ENCODE results near the gene YBX2.
"Not testable (repeated sequence)": the region's sequence is repeated elsewhere in the genome, so short reads cannot be mapped to it uniquely, and the experiment has no call there.

YBX2 gene

DNA sequence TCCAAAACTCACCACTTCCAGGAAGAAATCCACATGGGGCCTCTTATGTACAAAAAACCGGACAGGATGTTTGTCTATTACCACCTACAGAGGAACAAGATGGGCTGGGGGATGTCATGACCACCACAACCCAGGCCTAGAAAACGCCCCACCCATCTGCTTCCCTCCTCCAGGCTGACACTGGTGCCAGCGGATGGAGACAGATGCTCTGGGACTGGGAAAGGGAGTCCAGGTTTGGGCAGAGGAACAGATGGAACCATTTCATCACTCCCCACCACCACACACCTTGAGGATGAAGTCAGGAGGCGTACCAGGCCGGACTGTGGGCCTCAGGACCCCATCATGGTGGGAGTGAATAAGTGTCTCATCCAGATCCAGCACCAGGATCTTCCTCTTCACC is 47.7 kb downstream of the YBX2 start:
- Histone ChIP-seq H3K4me1 (ENCODE audit: control insufficient read depth, insufficient read depth, low read length, poor library complexity, severe bottlenecking) (peaks cover 27% of the 10 kb centered on the region), H3K4me3 (ENCODE audit: insufficient read depth, low read depth, low read length, poor library complexity, severe bottlenecking) (no peak overlapping the region), H3K27me3 (replicated peaks; ENCODE audit: control insufficient read depth, insufficient read depth, low read length, poor library complexity, severe bottlenecking) (no peaks in the 10 kb centered on the region), H3K9me3 (ENCODE audit: control insufficient read depth, low read length) (no peaks in the 10 kb centered on the region), H3K36me3 (ENCODE audit: control insufficient read depth, insufficient read depth, low read length) (peaks cover 20% of the 10 kb centered on the region), H3K27ac (ENCODE audit: insufficient read depth, low read length, poor library complexity, severe bottlenecking) (no peak overlapping the region)
- DNase-seq: no peak

DNA sequence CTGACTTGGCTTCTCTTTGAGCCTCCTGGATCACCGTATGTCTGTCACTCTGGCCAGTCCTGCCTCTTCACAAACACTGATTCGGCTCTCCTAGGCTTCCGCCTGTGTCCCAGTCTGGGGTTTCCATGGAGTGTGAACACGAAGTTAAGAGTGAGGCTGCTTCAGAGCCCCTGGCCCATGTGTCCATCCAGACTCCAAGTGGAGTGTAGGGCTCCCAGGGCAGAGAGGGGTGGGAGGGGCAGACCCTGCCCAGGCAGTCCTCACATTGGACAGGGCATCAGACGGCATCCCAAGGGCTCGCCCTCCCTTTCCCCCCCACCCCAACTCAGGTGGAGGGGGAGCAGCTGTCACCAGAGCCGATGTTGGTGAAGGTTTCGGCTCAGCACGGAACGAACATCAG is 50.6 kb downstream of the YBX2 start:
- not testable (repeated sequence) for DNase-seq; H3K4me3 ChIP-seq (ENCODE audit: insufficient read depth, low read depth, low read length, poor library complexity, severe bottlenecking); H3K27me3 ChIP-seq (replicated peaks; ENCODE audit: control insufficient read depth, insufficient read depth, low read length, poor library complexity, severe bottlenecking); H3K9me3 ChIP-seq (ENCODE audit: control insufficient read depth, low read length)
- H3K36me3 ChIP-seq (ENCODE audit: control insufficient read depth, insufficient read depth, low read length): peaks cover 27% of the 10 kb centered on the region
- H3K27ac ChIP-seq (ENCODE audit: insufficient read depth, low read length, poor library complexity, severe bottlenecking): peak overlapping the region; percentile 94
- H3K4me1 ChIP-seq (ENCODE audit: control insufficient read depth, insufficient read depth, low read length, poor library complexity, severe bottlenecking): peaks cover 26% of the 10 kb centered on the region

DNA sequence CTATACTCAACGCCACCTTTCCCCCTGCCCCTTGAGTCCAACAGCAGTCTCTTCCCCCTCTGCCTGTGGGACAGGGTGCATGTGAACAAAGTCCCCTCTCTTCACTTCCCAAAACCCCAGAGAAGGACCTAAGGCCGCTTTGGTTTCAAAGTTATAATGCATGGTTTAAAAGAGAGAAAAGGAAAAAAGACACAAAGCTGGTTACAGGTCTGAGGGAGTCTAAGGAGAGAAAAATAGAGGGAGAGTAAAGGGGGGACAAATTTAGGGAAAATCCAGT is 51.0 kb downstream of the YBX2 start:
- Histone ChIP-seq H3K27me3 (replicated peaks; ENCODE audit: control insufficient read depth, insufficient read depth, low read length, poor library complexity, severe bottlenecking) (no peaks in the 10 kb centered on the region), H3K36me3 (ENCODE audit: control insufficient read depth, insufficient read depth, low read length) (peaks cover 27% of the 10 kb centered on the region), H3K27ac (ENCODE audit: insufficient read depth, low read length, poor library complexity, severe bottlenecking) (peak overlapping the region; percentile 94), H3K9me3 (ENCODE audit: control insufficient read depth, low read length) (no peaks in the 10 kb centered on the region), H3K4me3 (ENCODE audit: insufficient read depth, low read depth, low read length, poor library complexity, severe bottlenecking) (peak overlapping the region; percentile 88), H3K4me1 (ENCODE audit: control insufficient read depth, insufficient read depth, low read length, poor library complexity, severe bottlenecking) (peaks cover 24% of the 10 kb centered on the region)
- no peak for DNase-seq

DNA sequence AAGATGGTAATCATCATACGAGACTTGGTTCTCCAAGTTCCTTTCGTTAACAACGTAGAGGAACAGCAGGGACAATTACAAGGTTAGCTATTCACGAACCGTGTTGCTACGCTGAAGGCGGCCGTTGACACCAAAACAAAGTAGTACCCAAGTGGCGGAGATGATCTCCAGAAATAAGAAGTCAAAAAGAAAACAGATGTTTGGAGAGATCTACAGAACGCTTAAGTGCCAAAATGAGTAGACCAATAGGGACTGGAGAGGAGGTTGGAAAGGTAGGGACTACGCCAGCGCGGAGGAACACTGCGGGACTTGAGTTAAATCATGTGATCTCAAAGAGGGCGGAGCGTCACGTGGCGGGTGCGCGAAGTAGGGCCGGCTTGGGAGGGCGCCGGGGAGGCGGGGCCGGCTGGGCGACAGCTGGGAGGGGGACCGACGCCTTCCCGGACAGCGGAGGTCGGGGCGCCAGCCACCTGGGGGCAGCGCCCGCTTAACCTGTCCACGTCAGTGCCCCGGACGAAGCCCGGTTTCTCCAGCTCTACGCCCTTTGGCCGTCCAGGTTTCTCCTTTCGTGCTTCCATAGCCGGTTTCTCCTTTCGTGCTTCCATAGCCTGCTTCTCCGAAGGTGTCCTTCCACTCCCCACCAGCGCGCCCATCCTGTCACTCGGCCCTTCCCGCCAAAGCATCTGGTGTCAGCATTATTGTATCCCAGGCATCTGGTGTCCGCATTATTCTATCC is 51.6 kb downstream of the YBX2 start:
- H3K4me3 ChIP-seq (ENCODE audit: insufficient read depth, low read depth, low read length, poor library complexity, severe bottlenecking): peak overlapping the region; percentile 88
- H3K36me3 ChIP-seq (ENCODE audit: control insufficient read depth, insufficient read depth, low read length): peaks cover 27% of the 10 kb centered on the region
- H3K9me3 ChIP-seq (ENCODE audit: control insufficient read depth, low read length): no peaks in the 10 kb centered on the region
- no peaks in the 10 kb centered on the region for H3K27me3 ChIP-seq (replicated peaks; ENCODE audit: control insufficient read depth, insufficient read depth, low read length, poor library complexity, severe bottlenecking)
- peak; percentile 88 to 93 (median 88) for DNase-seq
- peak overlapping the region; percentile 94 for H3K27ac ChIP-seq (ENCODE audit: insufficient read depth, low read length, poor library complexity, severe bottlenecking)
- H3K4me1 ChIP-seq (ENCODE audit: control insufficient read depth, insufficient read depth, low read length, poor library complexity, severe bottlenecking): peaks cover 24% of the 10 kb centered on the region

DNA sequence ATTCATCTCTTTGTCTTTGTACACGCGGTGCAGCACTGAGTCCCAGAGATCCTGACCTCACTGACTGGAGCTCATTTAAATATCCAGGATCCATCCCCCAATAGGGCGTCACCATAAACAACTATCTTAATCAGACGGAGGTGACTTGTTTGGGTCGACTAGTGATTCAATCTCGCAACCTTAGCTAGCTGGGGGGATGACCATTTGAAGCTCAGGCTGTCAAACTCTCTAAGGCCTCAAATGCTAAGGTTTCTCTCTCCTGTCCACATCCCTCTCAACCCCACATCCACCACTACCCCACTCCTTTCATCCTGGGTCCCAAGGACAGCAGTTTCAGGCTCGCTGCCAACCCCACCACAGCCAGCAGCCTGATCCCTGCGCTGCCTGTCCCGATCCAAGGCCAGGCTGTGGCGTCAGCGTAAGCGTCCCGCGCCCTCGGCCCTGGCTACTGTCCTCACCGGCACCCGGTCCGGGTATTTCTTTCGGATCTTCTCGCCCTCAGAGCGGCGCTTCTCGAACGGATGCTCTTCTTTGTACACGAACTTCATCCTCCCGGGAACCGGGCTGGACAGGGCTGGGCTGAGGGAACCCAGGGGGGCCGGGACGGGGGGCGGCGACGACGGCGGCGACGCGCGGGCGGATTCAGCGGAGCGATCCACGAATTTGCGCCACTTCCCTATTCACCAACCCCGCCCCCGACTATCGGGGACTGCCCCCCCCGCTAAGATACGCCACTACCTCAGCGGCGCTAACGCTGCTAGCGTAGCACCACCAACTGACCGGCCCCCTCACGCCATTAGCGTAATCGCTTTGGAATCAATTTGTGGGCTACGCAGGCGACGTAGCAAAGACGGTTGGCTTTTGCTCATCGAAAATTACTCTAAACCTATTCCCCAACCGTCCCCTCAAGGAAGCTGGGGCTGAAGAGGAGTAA is 52.4 kb downstream of the YBX2 start, which contains the start of gene GABARAP:
Gene GABARAP, minus strand, starts transcription at position 667 of the 934 bp plus-strand sequence. Its CDS starts 119 bp downstream, at position 548.
- Histone ChIP-seq H3K27ac (ENCODE audit: insufficient read depth, low read length, poor library complexity, severe bottlenecking) (peak within 1 kb of the TSS; percentile 94), H3K36me3 (ENCODE audit: control insufficient read depth, insufficient read depth, low read length) (peaks cover 27% of the 10 kb centered on the region), H3K9me3 (ENCODE audit: control insufficient read depth, low read length) (no peaks in the 10 kb centered on the region), H3K4me1 (ENCODE audit: control insufficient read depth, insufficient read depth, low read length, poor library complexity, severe bottlenecking) (peaks cover 31% of the 10 kb centered on the region), H3K4me3 (ENCODE audit: insufficient read depth, low read depth, low read length, poor library complexity, severe bottlenecking) (peak within 1 kb of the TSS; percentile 88), H3K27me3 (replicated peaks; ENCODE audit: control insufficient read depth, insufficient read depth, low read length, poor library complexity, severe bottlenecking) (no peaks in the 10 kb centered on the region)
- DNase-seq: peak; percentile 89 to 90 (median 90)

DNA sequence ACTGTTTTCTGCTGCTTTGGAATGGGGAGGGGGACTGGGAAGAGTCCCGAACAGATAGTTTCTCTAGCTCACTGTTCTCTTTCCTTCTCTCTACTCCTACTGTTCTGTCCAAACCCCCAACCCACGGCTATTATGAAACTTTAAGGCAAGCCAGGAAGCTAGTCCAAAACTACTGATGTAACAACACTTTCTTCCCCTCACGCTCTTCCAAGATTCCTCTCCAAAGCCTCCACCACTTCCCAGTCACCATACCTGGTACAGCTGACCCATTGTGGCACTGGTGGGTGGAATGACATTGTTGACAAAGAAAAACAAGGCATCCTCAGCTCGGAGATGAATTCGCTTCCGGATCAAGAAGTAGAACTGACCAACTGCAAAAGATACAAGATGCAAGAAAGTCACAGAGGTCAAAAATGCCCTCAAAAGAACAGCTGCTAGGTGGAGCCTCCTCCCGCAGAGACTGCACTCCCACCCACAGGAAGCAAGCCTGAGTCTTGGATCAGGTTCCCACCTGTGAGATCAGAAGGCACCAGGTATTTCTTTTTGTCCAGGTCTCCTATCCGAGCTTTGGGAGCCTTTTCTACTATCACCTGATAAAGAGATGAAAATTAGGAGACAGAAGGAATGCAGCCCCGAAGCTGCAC is 53.2 kb downstream of the YBX2 start:
- no peak for DNase-seq
- peak overlapping the region; percentile 88 for H3K4me3 ChIP-seq (ENCODE audit: insufficient read depth, low read depth, low read length, poor library complexity, severe bottlenecking)
- H3K36me3 ChIP-seq (ENCODE audit: control insufficient read depth, insufficient read depth, low read length): peaks cover 29% of the 10 kb centered on the region
- H3K4me1 ChIP-seq (ENCODE audit: control insufficient read depth, insufficient read depth, low read length, poor library complexity, severe bottlenecking): peaks cover 31% of the 10 kb centered on the region
- no peaks in the 10 kb centered on the region for H3K27me3 ChIP-seq (replicated peaks; ENCODE audit: control insufficient read depth, insufficient read depth, low read length, poor library complexity, severe bottlenecking)
- no peaks in the 10 kb centered on the region for H3K9me3 ChIP-seq (ENCODE audit: control insufficient read depth, low read length)
- peak overlapping the region; percentile 94 for H3K27ac ChIP-seq (ENCODE audit: insufficient read depth, low read length, poor library complexity, severe bottlenecking)

DNA sequence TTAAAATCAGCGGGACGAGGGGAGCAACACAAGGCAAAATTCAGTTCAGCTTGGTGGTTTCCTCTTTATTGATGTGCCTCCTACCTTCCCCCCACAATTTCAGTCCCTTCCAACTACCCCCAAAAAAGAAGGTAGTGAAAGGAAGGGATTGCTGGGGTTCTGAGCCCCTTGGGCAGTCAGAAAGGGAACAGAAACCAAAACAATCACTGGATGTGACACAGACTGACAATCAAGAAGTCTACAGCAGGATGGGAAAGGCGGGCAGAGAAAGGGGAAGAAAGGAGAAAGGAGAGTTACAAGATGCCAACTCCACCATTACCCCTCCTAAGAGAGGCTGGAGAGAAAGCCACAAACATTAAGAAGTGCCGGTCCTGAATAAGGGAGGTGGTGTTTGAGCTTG is 54.1 kb downstream of the YBX2 start:
- H3K4me3 ChIP-seq (ENCODE audit: insufficient read depth, low read depth, low read length, poor library complexity, severe bottlenecking): no peak overlapping the region
- H3K27ac ChIP-seq (ENCODE audit: insufficient read depth, low read length, poor library complexity, severe bottlenecking): no peak overlapping the region
- H3K4me1 ChIP-seq (ENCODE audit: control insufficient read depth, insufficient read depth, low read length, poor library complexity, severe bottlenecking): peaks cover 31% of the 10 kb centered on the region
- DNase-seq: no peak
- no peaks in the 10 kb centered on the region for H3K9me3 ChIP-seq (ENCODE audit: control insufficient read depth, low read length)
- H3K36me3 ChIP-seq (ENCODE audit: control insufficient read depth, insufficient read depth, low read length): peaks cover 29% of the 10 kb centered on the region
- H3K27me3 ChIP-seq (replicated peaks; ENCODE audit: control insufficient read depth, insufficient read depth, low read length, poor library complexity, severe bottlenecking): no peaks in the 10 kb centered on the region

DNA sequence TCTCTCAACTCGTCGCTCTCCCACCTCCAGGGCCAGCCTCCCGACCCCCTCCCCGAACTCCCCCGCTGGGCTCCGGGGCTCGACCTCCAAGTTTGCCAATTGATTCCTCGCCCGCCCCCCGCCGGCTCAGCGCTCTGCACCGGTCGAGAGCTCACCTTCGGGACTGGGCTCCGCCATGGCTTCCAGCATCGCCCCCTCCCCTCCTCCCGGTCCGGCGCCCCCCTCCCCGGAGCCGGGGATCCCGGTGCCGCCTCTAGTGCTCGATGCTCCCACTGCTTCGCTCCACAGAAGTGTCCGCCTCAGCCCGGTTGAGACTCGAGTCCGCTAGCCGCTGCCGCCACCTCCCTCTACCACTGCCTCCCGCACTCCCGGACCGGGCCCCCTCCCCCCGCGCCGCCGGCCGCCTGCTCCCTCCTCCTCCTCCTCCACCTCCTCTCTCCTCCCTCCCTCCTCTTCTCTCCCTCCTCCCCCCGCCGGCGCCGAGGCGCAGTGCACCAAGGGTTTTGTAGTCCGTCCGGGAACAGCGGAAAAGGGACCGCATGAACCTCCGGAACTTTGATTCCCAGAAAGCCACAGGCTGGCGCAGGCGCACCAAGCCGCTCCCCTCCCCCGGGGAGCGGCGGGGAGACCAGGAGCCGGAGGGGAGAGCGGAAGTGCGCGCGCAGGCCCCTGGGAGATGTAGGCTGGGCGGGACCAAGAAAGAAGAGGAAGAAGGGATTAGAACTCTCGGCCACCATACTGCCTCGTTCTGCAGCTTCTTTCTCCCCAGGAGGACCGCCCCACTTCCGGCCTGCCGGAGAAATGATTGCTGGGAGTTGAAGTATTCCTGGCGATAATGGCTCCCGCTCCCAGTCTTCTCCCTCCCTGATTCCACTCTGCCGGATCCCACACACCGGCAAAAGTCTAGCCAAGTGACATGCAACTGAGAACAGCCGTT is 55.1 kb downstream of the YBX2 start, which contains the start of gene PHF23:
Gene PHF23, minus strand, starts transcription at position 367 of the 937 bp plus-strand sequence. Its CDS starts 178 bp downstream, at position 189.
- no peaks in the 10 kb centered on the region for H3K9me3 ChIP-seq (ENCODE audit: control insufficient read depth, low read length)
- H3K4me3 ChIP-seq (ENCODE audit: insufficient read depth, low read depth, low read length, poor library complexity, severe bottlenecking): peak within 1 kb of the TSS; percentile 95
- H3K4me1 ChIP-seq (ENCODE audit: control insufficient read depth, insufficient read depth, low read length, poor library complexity, severe bottlenecking): peaks cover 40% of the 10 kb centered on the region
- H3K36me3 ChIP-seq (ENCODE audit: control insufficient read depth, insufficient read depth, low read length): peaks cover 23% of the 10 kb centered on the region
- peak within 1 kb of the TSS; percentile 89 for H3K27ac ChIP-seq (ENCODE audit: insufficient read depth, low read length, poor library complexity, severe bottlenecking)
- no peaks in the 10 kb centered on the region for H3K27me3 ChIP-seq (replicated peaks; ENCODE audit: control insufficient read depth, insufficient read depth, low read length, poor library complexity, severe bottlenecking)
- peak; percentile 96 to 97 (median 97) for DNase-seq

DNA sequence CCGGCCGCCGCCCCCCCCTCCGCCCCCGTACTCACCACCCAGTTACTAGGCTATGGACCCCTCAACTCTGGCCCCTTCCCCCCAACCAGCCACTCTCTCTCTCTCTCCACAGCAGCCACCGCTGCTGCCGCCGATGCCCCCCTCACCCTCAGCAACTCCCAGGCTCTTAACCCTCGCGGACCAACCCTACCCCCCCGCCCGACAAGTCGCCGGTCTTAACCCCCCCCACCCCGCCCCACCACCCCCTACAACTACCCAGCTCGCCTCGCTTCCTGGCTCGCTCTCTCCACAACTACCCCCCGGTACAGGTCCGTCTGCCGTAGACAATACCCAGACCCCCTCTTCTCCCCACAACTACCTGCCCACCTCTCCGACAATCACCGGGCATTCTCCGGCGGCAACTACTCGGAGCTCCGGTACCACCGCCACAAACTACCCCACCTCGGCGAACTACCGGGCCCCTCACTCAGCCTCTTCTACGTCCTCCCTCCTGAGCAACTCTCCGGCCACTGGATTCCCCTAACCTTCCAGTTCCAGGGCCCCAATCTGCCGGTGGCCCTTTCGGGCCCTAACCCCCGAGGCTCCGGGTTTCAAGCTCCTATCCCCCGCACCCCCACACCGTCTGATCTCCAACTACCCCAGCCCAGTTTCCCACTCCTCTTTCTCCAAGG is 55.9 kb downstream of the YBX2 start:
- peak overlapping the region; percentile 89 for H3K27ac ChIP-seq (ENCODE audit: insufficient read depth, low read length, poor library complexity, severe bottlenecking)
- no peaks in the 10 kb centered on the region for H3K9me3 ChIP-seq (ENCODE audit: control insufficient read depth, low read length)
- DNase-seq: peak in 1 of 3 donors; percentile 23
- H3K4me3 ChIP-seq (ENCODE audit: insufficient read depth, low read depth, low read length, poor library complexity, severe bottlenecking): peak overlapping the region; percentile 95
- peaks cover 21% of the 10 kb centered on the region for H3K36me3 ChIP-seq (ENCODE audit: control insufficient read depth, insufficient read depth, low read length)
- H3K27me3 ChIP-seq (replicated peaks; ENCODE audit: control insufficient read depth, insufficient read depth, low read length, poor library complexity, severe bottlenecking): no peaks in the 10 kb centered on the region
- peaks cover 43% of the 10 kb centered on the region for H3K4me1 ChIP-seq (ENCODE audit: control insufficient read depth, insufficient read depth, low read length, poor library complexity, severe bottlenecking)

Data from effector memory CD4-positive, alpha-beta T cell (primary cell).